ENCODE measurements around the gene SLAMF8.

SLAMF8 gene

GRCh38 chr1:159835356-159835755 is 8.7 kb downstream of the SLAMF8 start:
- Histone ChIP-seq H3K27ac (no peak overlapping the region), H3K36me3 (no peaks in the 10 kb centered on the region), H3K9me3 (ENCODE audit: severe bottlenecking) (no peaks in the 10 kb centered on the region), H3K4me3 (ENCODE audit: low read depth, low read length) (no peak overlapping the region), H3K27me3 (ENCODE audit: insufficient read depth, low read depth, severe bottlenecking) (peaks cover 96% of the 10 kb centered on the region)
- DNase-seq, result no peak
- TF ChIP-seq, protein P1, sequence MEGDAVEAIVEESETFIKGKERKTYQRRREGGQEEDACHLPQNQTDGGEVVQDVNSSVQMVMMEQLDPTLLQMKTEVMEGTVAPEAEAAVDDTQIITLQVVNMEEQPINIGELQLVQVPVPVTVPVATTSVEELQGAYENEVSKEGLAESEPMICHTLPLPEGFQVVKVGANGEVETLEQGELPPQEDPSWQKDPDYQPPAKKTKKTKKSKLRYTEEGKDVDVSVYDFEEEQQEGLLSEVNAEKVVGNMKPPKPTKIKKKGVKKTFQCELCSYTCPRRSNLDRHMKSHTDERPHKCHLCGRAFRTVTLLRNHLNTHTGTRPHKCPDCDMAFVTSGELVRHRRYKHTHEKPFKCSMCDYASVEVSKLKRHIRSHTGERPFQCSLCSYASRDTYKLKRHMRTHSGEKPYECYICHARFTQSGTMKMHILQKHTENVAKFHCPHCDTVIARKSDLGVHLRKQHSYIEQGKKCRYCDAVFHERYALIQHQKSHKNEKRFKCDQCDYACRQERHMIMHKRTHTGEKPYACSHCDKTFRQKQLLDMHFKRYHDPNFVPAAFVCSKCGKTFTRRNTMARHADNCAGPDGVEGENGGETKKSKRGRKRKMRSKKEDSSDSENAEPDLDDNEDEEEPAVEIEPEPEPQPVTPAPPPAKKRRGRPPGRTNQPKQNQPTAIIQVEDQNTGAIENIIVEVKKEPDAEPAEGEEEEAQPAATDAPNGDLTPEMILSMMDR (IDR thresholded peaks at IDR 0.05; ENCODE audit: low read depth, low read length), result no peak

GRCh38 chr1:159835862-159836525 is 9.3 kb downstream of the SLAMF8 start:
- H3K27ac ChIP-seq, result no peak overlapping the region
- H3K27me3 ChIP-seq (ENCODE audit: insufficient read depth, low read depth, severe bottlenecking), result peaks cover 96% of the 10 kb centered on the region
- TF ChIP-seq, protein P1 (IDR thresholded peaks at IDR 0.05; ENCODE audit: low read depth, low read length), result peak; percentile 39
- no peaks in the 10 kb centered on the region for H3K9me3 ChIP-seq (ENCODE audit: severe bottlenecking)
- no peak overlapping the region for H3K4me3 ChIP-seq (ENCODE audit: low read depth, low read length)
- no peaks in the 10 kb centered on the region for H3K36me3 ChIP-seq
- DNase-seq, result no peak

- no peak for DNase-seq
- Histone ChIP-seq H3K4me3 (ENCODE audit: low read depth, low read length) (no peak overlapping the region), H3K36me3 (no peaks in the 10 kb centered on the region), H3K9me3 (ENCODE audit: severe bottlenecking) (no peaks in the 10 kb centered on the region), H3K27ac (no peak overlapping the region), H3K27me3 (ENCODE audit: insufficient read depth, low read depth, severe bottlenecking) (peaks cover 96% of the 10 kb centered on the region)
- TF ChIP-seq, protein P1 (IDR thresholded peaks at IDR 0.05; ENCODE audit: low read depth, low read length), result no peak
These were observed 12.0 kb downstream of the SLAMF8 start for GRCh38 chr1:159838715-159839114.

GRCh38 chr1:159839116-159839849 is 12.6 kb downstream of the SLAMF8 start:
- H3K9me3 ChIP-seq (ENCODE audit: severe bottlenecking), result no peaks in the 10 kb centered on the region
- DNase-seq, result no peak
- no peaks in the 10 kb centered on the region for H3K36me3 ChIP-seq
- TF ChIP-seq, protein P1 (IDR thresholded peaks at IDR 0.05; ENCODE audit: low read depth, low read length), result no peak
- peaks cover 96% of the 10 kb centered on the region for H3K27me3 ChIP-seq (ENCODE audit: insufficient read depth, low read depth, severe bottlenecking)
- H3K4me3 ChIP-seq (ENCODE audit: low read depth, low read length), result no peak overlapping the region
- no peak overlapping the region for H3K27ac ChIP-seq

GRCh38 chr1:159841749-159842148 is 15.1 kb downstream of the SLAMF8 start:
- peaks cover 92% of the 10 kb centered on the region for H3K27me3 ChIP-seq (ENCODE audit: insufficient read depth, low read depth, severe bottlenecking)
- TF ChIP-seq, protein P1 (IDR thresholded peaks at IDR 0.05; ENCODE audit: low read depth, low read length), result no peak
- no peaks in the 10 kb centered on the region for H3K36me3 ChIP-seq
- no peak for DNase-seq
- H3K27ac ChIP-seq, result no peak overlapping the region
- H3K4me3 ChIP-seq (ENCODE audit: low read depth, low read length), result no peak overlapping the region
- no peaks in the 10 kb centered on the region for H3K9me3 ChIP-seq (ENCODE audit: severe bottlenecking)
